ENCODE results near the gene RASGRF2.

GRCh38 chr5:81066102-81066501 is 105.9 kb downstream of the RASGRF2 start:
- TF ChIP-seq, protein P1, sequence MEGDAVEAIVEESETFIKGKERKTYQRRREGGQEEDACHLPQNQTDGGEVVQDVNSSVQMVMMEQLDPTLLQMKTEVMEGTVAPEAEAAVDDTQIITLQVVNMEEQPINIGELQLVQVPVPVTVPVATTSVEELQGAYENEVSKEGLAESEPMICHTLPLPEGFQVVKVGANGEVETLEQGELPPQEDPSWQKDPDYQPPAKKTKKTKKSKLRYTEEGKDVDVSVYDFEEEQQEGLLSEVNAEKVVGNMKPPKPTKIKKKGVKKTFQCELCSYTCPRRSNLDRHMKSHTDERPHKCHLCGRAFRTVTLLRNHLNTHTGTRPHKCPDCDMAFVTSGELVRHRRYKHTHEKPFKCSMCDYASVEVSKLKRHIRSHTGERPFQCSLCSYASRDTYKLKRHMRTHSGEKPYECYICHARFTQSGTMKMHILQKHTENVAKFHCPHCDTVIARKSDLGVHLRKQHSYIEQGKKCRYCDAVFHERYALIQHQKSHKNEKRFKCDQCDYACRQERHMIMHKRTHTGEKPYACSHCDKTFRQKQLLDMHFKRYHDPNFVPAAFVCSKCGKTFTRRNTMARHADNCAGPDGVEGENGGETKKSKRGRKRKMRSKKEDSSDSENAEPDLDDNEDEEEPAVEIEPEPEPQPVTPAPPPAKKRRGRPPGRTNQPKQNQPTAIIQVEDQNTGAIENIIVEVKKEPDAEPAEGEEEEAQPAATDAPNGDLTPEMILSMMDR (IDR thresholded peaks at IDR 0.05): no peak
- TF ChIP-seq POLR2A (IDR thresholded peaks at IDR 0.05) (no peak), POLR2AphosphoS5 (IDR thresholded peaks at IDR 0.05) (no peak), EP300 (IDR thresholded peaks at IDR 0.05) (no peak)
